Measurements from ENCODE around the gene ADAMTSL2.

ADAMTSL2 gene

DNA sequence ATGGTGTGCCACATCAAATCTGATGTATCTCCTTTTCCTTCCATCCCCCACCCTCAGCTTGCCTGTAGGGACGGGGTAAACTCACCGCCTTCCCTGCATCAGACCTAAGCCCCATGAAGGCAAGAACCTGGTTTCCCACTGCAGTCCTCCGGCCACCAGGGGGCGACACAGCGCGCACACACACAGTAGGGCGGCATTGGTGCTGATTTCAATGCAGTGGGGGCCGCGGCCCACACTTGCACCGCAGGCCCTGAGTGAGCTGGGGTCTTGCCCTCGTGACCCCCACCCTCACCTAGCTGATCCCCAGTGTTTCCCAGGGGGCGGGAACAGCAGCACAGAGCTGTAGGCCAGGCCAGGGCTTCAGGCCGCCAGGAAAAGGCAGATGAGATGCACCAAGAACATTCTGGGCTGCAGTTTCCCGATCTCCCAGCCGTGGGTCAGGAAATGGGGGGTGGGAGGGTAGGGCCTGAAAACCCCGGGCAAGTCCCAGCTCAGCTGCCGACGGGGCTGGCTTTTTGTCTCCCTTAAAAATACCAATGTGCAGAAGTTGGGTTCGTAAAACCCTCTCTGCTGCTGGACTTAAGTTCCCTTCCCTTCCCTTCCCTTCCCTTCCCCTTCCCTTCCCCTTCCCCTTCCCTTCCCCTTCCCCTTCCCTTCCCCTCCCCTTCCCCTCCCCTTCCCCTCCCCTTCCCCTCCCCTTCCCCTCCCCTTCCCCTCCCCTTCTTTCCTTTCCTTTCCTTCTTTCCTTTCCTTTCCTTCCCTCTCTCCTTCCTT is 55.1 kb downstream of the ADAMTSL2 start:
- DNase-seq (ENCODE audit: low read depth in 2 of 2), result peak; percentile 11 to 35

- no peak for DNase-seq (ENCODE audit: low read depth in 2 of 2)
Measured at GRCh38 chr9:133590231-133590855, 55.8 kb downstream of the ADAMTSL2 start.

DNA sequence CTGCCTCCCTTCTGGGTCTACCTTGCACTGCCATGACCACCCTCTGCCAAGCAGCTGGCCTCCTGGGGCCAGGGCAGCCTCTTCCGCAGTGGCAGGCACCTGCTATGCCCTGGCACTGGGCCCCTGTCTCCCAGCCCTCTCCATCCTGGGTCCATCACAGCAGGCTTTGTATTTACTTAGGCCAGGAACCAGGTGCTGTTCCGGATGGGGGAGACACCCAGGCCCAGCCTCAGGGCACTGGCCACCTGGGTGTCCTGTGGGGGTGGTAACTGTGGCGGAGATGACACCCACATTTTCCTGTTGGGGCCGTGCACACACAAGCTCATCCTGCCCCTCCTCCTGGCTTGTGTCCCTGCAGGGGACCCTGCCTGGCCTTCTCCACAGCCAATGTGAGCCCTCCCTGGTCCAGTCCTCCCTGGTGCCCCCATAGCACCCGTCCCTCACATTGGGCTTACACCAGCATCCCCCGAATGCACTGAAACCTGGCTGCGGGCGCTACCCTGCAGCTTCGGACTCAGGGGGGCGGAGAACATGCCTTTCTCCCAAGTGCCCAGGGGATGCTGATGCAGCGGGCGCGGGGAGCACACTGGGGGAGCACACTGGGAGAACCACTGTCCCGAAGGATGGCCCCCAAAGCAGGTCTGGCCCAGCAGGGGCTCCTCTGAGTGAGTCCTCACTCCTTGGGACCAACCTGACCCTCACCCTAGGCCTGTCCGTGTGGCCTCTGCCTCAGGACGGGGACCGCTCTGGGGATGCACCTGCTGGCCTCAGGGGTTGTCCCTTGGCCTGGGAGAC is 56.8 kb downstream of the ADAMTSL2 start:
- no peak for DNase-seq (ENCODE audit: low read depth in 2 of 2)

DNA sequence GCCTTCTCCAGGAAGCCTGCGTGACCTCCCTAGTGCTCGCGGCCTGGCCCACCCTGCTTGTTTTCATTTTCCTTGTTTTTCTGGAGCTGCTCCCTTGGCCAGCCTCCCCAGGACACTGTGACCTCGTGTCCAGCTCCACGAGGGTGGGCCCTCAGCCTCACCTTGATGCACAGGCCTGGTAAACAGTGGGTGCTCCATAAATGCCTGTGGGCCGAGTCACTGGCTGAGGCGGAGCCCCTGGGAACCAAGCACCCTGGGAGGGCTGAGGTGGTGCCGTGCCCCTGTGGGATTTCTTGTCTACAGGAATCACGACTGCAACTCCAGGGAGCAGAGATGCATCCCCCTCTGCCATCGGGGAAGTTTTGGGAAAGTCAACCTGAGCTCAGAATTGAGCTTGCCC is 57.5 kb downstream of the ADAMTSL2 start:
- DNase-seq (ENCODE audit: low read depth in 2 of 2), result no peak

- DNase-seq (ENCODE audit: low read depth in 2 of 2), result no peak
Measured at GRCh38 chr9:133592731-133593409, 58.4 kb downstream of the ADAMTSL2 start.

DNA sequence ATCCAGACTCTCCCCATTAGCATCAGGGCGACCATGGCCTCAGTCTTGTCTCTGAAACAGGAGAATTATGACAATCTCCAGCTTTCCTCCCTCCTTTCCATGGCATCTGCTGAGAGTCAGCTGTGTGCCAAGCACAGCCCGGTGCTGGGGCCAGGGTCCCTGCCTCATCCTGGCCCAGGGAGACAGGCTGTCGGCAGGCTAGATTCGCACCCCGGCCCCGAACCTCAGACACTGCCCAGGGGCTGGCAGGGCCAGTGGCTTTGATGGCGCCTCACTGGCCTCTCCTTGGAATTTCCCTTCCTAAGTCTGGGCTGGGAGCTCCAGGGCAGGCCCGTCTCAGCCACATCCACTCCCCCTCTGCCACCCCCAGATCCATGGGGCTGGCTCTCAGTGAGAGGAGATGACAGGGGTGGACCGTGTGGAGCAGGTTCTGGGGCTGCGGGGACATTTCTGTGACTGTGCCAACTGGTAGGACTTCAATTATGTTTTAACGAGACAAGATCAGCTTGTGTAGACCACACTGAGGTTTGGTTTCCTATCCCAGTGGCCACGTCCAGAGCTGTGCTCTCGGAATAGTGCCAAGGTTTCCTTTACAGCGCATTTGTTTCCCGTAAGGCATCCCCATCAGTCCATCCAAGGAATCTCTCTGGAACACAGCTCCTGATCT is 59.2 kb downstream of the ADAMTSL2 start:
- DNase-seq (ENCODE audit: low read depth in 2 of 2), result no peak

DNA sequence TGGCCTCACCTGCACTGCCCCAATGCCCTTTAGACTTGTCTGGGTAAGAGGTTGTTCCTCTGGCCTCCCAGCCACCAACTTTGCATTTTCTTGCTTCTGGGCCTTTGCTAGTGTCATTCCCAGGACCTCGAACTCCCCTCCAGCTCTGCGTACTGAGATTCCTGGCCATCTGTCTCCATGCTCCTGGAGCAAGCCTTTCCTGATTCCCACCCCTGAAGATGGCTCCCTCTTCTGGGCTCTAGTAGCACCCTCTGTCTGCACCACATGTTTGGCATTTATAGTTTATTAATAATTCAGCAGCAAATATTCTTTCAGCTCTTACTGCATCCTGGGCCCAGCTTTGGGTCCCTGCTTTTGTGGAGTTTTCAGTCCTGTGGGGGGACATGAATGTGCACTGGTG is 59.8 kb downstream of the ADAMTSL2 start:
- no peak for DNase-seq (ENCODE audit: low read depth in 2 of 2)

DNA sequence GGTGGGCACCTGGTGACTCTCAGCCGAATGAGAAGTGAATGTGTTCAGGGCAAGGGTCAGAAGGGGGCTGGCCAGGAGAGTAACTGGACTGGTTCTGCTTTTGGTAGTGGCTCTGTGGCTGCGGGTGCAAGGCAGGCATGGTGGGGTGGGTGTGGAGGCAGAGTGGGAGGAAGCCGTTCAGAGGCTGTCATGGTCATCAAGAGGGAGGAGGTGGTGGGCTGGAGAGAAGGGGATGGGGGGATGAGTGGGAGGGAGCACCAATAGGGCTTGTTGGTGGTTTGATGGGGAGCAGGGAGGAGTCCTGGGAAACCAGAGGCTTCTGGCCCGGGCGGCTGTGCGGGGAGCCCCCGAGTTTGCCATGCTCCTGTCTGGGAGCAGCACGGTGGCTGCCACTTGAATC is 61.4 kb downstream of the ADAMTSL2 start:
- DNase-seq (ENCODE audit: low read depth in 2 of 2), result no peak

- DNase-seq (ENCODE audit: low read depth in 2 of 2), result no peak
Measured at GRCh38 chr9:133597316-133597957, 62.9 kb downstream of the ADAMTSL2 start.

GRCh38 chr9:133598978-133599377 is 64.5 kb downstream of the ADAMTSL2 start:
- DNase-seq (ENCODE audit: low read depth in 2 of 2), result no peak

- no peak for DNase-seq (ENCODE audit: low read depth in 2 of 2)
Measured at GRCh38 chr9:133599470-133600173, 65.1 kb downstream of the ADAMTSL2 start.

- no peak for DNase-seq (ENCODE audit: low read depth in 2 of 2)
Measured at GRCh38 chr9:133600739-133601138, 66.2 kb downstream of the ADAMTSL2 start.

- DNase-seq (ENCODE audit: low read depth in 2 of 2), result no peak
Measured at GRCh38 chr9:133601746-133602145, 67.2 kb downstream of the ADAMTSL2 start.

DNA sequence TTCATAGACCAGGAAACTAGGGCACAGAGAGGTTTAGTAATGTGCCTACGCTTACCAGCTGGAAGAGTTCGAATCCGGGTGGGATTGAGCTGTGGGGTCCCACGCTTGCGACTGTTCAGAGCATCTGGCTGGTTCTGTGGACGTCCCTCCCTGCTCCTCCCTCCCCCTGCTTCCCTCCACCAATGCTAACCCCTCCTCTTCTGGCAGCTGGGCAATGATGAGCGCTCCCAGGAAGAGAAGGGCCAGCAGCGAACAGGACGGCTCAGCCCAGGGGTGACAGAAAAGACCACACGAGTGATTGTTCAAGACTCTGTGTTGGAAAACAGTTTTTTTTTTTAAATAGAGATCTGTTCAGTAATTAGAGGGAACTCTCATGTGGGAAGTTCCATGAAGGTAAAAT is 67.8 kb downstream of the ADAMTSL2 start:
- DNase-seq (ENCODE audit: low read depth in 2 of 2), result no peak

GRCh38 chr9:133603135-133603927 is 68.8 kb downstream of the ADAMTSL2 start:
- DNase-seq (ENCODE audit: low read depth in 2 of 2), result no peak

GRCh38 chr9:133604214-133604613 is 69.7 kb downstream of the ADAMTSL2 start:
- DNase-seq (ENCODE audit: low read depth in 2 of 2), result peak in 1 of 2 donors; percentile 14

- no peak for DNase-seq (ENCODE audit: low read depth in 2 of 2)
Measured at GRCh38 chr9:133604856-133605255, 70.4 kb downstream of the ADAMTSL2 start.

- no peak for DNase-seq (ENCODE audit: low read depth in 2 of 2)
Measured at GRCh38 chr9:133605446-133605845, 70.9 kb downstream of the ADAMTSL2 start.

DNA sequence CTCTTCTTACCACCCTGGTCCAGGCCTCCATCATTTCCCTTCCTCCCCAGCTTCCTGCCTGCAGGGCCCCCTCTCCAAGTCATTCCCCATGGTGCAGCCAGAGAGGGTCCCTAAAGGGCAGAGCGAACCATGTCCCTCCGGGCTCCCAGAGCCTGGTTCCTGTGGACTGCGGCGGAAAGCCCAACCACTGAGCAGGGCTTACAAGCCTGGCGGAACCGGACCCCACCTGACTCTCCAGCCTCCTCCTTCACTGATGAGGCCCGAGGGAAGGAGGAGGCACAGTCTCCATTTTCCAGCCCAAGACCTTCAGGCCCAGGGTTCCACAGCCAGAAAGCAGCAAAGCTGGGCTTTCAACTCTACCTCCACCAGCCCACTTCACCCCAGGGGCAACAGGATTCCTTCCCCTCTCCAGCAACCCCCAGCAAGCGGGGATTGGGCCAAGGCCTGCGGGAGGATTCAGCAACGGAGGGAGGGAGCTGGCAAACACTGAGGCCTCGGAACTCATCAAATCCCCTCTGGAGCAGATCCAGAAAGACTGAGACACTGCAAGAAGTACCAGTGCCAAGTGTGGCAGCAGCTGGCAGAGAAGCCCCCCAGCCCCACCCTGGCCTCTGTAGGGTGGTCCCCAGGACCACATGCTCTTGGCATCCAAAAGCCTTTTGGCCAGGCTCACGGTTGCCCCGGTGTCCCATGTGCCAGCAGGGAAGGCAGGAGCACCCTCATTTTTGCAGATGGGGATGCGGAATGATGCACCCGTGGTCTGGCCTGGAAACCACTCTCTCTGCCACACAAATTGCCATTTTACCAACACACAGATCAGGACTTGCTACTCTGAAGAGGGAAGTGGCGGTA is 71.6 kb downstream of the ADAMTSL2 start:
- no peak for DNase-seq (ENCODE audit: low read depth in 2 of 2)
